K562 (cell line): ENCODE results near the gene MYO6.

Source experiments
- KDM5B ChIP-seq: fragments of 200-600 bp; sonication (generic); IDR thresholded peaks from 2 replicates; pipeline ENCODE4 v1.6.1; 2012; ENCODE audit warnings: low read depth, mild to moderate bottlenecking, moderate library complexity, low read length, control low read depth, inconsistent platforms; ENCODE audit not compliant: insufficient replicate concordance
- POLR2A ChIP-seq: fragments of 450-650 bp; conservative IDR thresholded peaks from 2 replicates; pipeline ENCODE4 v1.6.1; 2016
- POLR2AphosphoS5 ChIP-seq: IDR thresholded peaks from 2 replicates; pipeline ENCODE4 v1.6.1; 2011; ENCODE audit warnings: mild to moderate bottlenecking, low read depth, low read length, moderate library complexity; ENCODE audit not compliant: control insufficient read depth, insufficient read depth
- RBM17 ChIP-seq: fragments of 200-400 bp; formaldehyde crosslinking; IDR thresholded peaks from 2 replicates; pipeline ENCODE4 v1.6.1; 2017; ENCODE audit warnings: low read depth, mild to moderate bottlenecking, low read length, borderline replicate concordance
- SMC3 ChIP-seq: conservative IDR thresholded peaks from 2 replicates; pipeline ENCODE4 v1.6.1; 2011; ENCODE audit warnings: low read depth, low read length, improper control_type of control experiment; ENCODE audit not compliant: insufficient read depth
- SP1 ChIP-seq: sonication (generic); formaldehyde crosslinking; IDR thresholded peaks from 2 replicates; pipeline ENCODE4 v1.8.1; 2022; ENCODE audit warnings: mild to moderate bottlenecking, missing genetic modification reagents
- TRIM28 ChIP-seq: fragments of 450-650 bp; IDR thresholded peaks from 2 replicates; pipeline ENCODE4 v1.6.1; 2017
- TF ChIP-seq, protein P1 (sequence below), 3 experiments: IDR thresholded peaks in 2 of 3; conservative IDR thresholded peaks in 1 of 3; 2 replicates each; pipeline ENCODE4 v1.5.1; 2011 to 2012; ENCODE audit warnings: low read length in 3 of 3, mild to moderate bottlenecking in 3 of 3, control low read depth in 2 of 3, improper control_type of control experiment in 1 of 3, inconsistent platforms in 1 of 3, low read depth in 1 of 3, mixed read lengths in 1 of 3, moderate library complexity in 1 of 3; ENCODE audit not compliant: insufficient read depth in 2 of 3
- TF ChIP-seq, protein P2 (sequence below): sonication (generic); formaldehyde crosslinking; IDR thresholded peaks from 2 replicates; pipeline ENCODE4 v1.8.0; 2023; ENCODE audit warnings: mild to moderate bottlenecking, missing genetic modification reagents
- TF ChIP-seq, protein P3 (sequence below): fragments of 250-450 bp; sonication (Bioruptor Pico); IDR thresholded peaks from 2 replicates; pipeline ENCODE4 v1.5.0; 2020; ENCODE audit warnings: mild to moderate bottlenecking, borderline replicate concordance
- TF ChIP-seq, protein P4 (sequence below), 2 experiments: fragments of 450-650 bp in 1 of 2; sonication (generic) in 1 of 2; formaldehyde crosslinking in 1 of 2; IDR thresholded peaks in 1 of 2; conservative IDR thresholded peaks in 1 of 2; 2 replicates each; pipeline versions ENCODE4 v1.6.1 to v1.8.1; 2016 to 2023; ENCODE audit warnings: mild to moderate bottlenecking in 2 of 2, moderate library complexity in 2 of 2, inconsistent platforms in 1 of 2, missing genetic modification reagents in 1 of 2

- TF ChIP-seq RBM17 = no peak
- TF ChIP-seq, protein P1, sequence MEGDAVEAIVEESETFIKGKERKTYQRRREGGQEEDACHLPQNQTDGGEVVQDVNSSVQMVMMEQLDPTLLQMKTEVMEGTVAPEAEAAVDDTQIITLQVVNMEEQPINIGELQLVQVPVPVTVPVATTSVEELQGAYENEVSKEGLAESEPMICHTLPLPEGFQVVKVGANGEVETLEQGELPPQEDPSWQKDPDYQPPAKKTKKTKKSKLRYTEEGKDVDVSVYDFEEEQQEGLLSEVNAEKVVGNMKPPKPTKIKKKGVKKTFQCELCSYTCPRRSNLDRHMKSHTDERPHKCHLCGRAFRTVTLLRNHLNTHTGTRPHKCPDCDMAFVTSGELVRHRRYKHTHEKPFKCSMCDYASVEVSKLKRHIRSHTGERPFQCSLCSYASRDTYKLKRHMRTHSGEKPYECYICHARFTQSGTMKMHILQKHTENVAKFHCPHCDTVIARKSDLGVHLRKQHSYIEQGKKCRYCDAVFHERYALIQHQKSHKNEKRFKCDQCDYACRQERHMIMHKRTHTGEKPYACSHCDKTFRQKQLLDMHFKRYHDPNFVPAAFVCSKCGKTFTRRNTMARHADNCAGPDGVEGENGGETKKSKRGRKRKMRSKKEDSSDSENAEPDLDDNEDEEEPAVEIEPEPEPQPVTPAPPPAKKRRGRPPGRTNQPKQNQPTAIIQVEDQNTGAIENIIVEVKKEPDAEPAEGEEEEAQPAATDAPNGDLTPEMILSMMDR (IDR thresholded peaks at IDR 0.05 in 2 of 3, conservative IDR thresholded peaks at IDR 0.05 in 1 of 3; ENCODE audit: insufficient read depth in 2 of 3, low read depth in 1 of 3, low read length in 3 of 3) = no peak
- no peak for TF ChIP-seq SP1 (CRISPR knock-in tag)
- no peak for TF ChIP-seq POLR2AphosphoS5
- TF ChIP-seq, protein P2, sequence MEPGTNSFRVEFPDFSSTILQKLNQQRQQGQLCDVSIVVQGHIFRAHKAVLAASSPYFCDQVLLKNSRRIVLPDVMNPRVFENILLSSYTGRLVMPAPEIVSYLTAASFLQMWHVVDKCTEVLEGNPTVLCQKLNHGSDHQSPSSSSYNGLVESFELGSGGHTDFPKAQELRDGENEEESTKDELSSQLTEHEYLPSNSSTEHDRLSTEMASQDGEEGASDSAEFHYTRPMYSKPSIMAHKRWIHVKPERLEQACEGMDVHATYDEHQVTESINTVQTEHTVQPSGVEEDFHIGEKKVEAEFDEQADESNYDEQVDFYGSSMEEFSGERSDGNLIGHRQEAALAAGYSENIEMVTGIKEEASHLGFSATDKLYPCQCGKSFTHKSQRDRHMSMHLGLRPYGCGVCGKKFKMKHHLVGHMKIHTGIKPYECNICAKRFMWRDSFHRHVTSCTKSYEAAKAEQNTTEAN (CRISPR knock-in tag) = no peak
- TF ChIP-seq, protein P3, sequence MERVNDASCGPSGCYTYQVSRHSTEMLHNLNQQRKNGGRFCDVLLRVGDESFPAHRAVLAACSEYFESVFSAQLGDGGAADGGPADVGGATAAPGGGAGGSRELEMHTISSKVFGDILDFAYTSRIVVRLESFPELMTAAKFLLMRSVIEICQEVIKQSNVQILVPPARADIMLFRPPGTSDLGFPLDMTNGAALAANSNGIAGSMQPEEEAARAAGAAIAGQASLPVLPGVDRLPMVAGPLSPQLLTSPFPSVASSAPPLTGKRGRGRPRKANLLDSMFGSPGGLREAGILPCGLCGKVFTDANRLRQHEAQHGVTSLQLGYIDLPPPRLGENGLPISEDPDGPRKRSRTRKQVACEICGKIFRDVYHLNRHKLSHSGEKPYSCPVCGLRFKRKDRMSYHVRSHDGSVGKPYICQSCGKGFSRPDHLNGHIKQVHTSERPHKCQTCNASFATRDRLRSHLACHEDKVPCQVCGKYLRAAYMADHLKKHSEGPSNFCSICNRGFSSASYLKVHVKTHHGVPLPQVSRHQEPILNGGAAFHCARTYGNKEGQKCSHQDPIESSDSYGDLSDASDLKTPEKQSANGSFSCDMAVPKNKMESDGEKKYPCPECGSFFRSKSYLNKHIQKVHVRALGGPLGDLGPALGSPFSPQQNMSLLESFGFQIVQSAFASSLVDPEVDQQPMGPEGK (CRISPR knock-in tag) = no peak
- TF ChIP-seq POLR2A = no peak
- TF ChIP-seq, protein P4, sequence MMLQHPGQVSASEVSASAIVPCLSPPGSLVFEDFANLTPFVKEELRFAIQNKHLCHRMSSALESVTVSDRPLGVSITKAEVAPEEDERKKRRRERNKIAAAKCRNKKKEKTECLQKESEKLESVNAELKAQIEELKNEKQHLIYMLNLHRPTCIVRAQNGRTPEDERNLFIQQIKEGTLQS (IDR thresholded peaks at IDR 0.05) = no peak
- TF ChIP-seq, protein P4 (CRISPR knock-in tag; conservative IDR thresholded peaks at IDR 0.05) = no peak
- TF ChIP-seq KDM5B = no peak
- no peak for TF ChIP-seq TRIM28
- no peak for TF ChIP-seq SMC3
Observed at GRCh38 chr6:75853806-75854205, 104.8 kb downstream of the MYO6 start.
